KMS-11 (cell line): ENCODE results near the gene SPEG.

ENCODE experiments used
- H2AFZ ChIP-seq: fragments of 200-600 bp; sonication (generic); 2 replicates; pipeline ENCODE4 v1.6.1; 2016; ENCODE audit warnings: antibody characterized with exemption, mixed run types, low read depth
- H3K27ac ChIP-seq: fragments of 200-600 bp; sonication (generic); 2 replicates; pipeline ENCODE4 v1.6.1; 2016; ENCODE audit warnings: mild to moderate bottlenecking, mixed run types
- H3K27me3 ChIP-seq: fragments of 200-600 bp; sonication (generic); 2 replicates; pipeline ENCODE4 v1.6.1; 2017; ENCODE audit warnings: mild to moderate bottlenecking, low read depth, mixed run types, moderate library complexity; ENCODE audit not compliant: insufficient read depth
- H3K36me3 ChIP-seq: fragments of 200-600 bp; sonication (generic); 2 replicates; pipeline ENCODE4 v1.6.1; 2017; ENCODE audit warnings: mild to moderate bottlenecking, mixed run types; ENCODE audit not compliant: insufficient read depth
- H3K4me1 ChIP-seq: fragments of 200-600 bp; sonication (generic); 2 replicates; pipeline ENCODE4 v1.6.1; 2016; ENCODE audit warnings: mild to moderate bottlenecking, low read depth, mixed run types; ENCODE audit not compliant: poor library complexity, severe bottlenecking
- H3K4me2 ChIP-seq: fragments of 200-600 bp; sonication (generic); 2 replicates; pipeline ENCODE4 v1.7.0; 2016; ENCODE audit warnings: mild to moderate bottlenecking, mixed run types
- H3K4me3 ChIP-seq: fragments of 200-600 bp; sonication (generic); IDR thresholded peaks from 2 replicates; pipeline ENCODE4 v1.6.1; 2017; ENCODE audit warnings: low read depth, low read length, mixed read lengths; ENCODE audit not compliant: insufficient read depth
- H3K79me2 ChIP-seq: fragments of 200-600 bp; sonication (generic); 2 replicates; pipeline ENCODE4 v1.6.1; 2016; ENCODE audit warnings: low read depth, mixed run types; ENCODE audit not compliant: insufficient read depth
- H3K9ac ChIP-seq: fragments of 200-600 bp; sonication (generic); 2 replicates; pipeline ENCODE4 v1.6.1; 2016; ENCODE audit warnings: mild to moderate bottlenecking, mixed run types
- H4K20me1 ChIP-seq: fragments of 200-600 bp; sonication (generic); 2 replicates; pipeline ENCODE4 v1.6.1; 2016; ENCODE audit warnings: mild to moderate bottlenecking, mixed run types; ENCODE audit not compliant: insufficient read depth
- CTCF ChIP-seq: fragments of 200-600 bp; sonication (generic); conservative IDR thresholded peaks from 2 replicates; pipeline ENCODE4 v1.6.1; 2017; ENCODE audit warnings: low read depth, mild to moderate bottlenecking, antibody characterized with exemption, low read length, moderate library complexity, mixed read lengths

SPEG gene

GRCh38 chr2:219516888-219517287, 82.2 kb downstream of the SPEG start:
- Histone ChIP-seq H3K4me3 (no peak overlapping the region), H3K4me2 (no peak overlapping the region)

GRCh38 chr2:219517954-219518778, 83.5 kb downstream of the SPEG start:
- H3K9ac ChIP-seq, result no peak overlapping the region
- H3K36me3 ChIP-seq, result no peaks in the 10 kb centered on the region
- no peaks in the 10 kb centered on the region for H3K79me2 ChIP-seq
- no peak overlapping the region for H3K27ac ChIP-seq
- H3K4me1 ChIP-seq, result no peaks in the 10 kb centered on the region
- no peak overlapping the region for H3K4me3 ChIP-seq
- no peak overlapping the region for H3K4me2 ChIP-seq
- peaks cover 90% of the 10 kb centered on the region for H3K27me3 ChIP-seq
- no peaks in the 10 kb centered on the region for H4K20me1 ChIP-seq
- no peak for TF ChIP-seq CTCF
- no peak overlapping the region for H2AFZ ChIP-seq

More at GRCh38 chr2:219516888-219517287, 82.2 kb downstream of the SPEG start:
- Histone ChIP-seq H2AFZ (no peak overlapping the region), H4K20me1 (no peaks in the 10 kb centered on the region), H3K36me3 (no peaks in the 10 kb centered on the region), H3K27me3 (peaks cover 93% of the 10 kb centered on the region), H3K27ac (no peak overlapping the region), H3K79me2 (no peaks in the 10 kb centered on the region), H3K9ac (no peak overlapping the region), H3K4me1 (no peaks in the 10 kb centered on the region)
- TF ChIP-seq CTCF, result no peak

- Histone ChIP-seq H3K79me2 (no peaks in the 10 kb centered on the region), H3K4me3 (no peak overlapping the region), H3K4me2 (no peak overlapping the region), H2AFZ (no peak overlapping the region), H3K36me3 (no peaks in the 10 kb centered on the region), H3K9ac (no peak overlapping the region), H4K20me1 (no peaks in the 10 kb centered on the region), H3K27me3 (peaks cover 91% of the 10 kb centered on the region), H3K4me1 (no peaks in the 10 kb centered on the region), H3K27ac (no peak overlapping the region)
- no peak for TF ChIP-seq CTCF
These were observed 84.9 kb downstream of the SPEG start for GRCh38 chr2:219519526-219519916.

GRCh38 chr2:219520079-219520478, 85.4 kb downstream of the SPEG start:
- TF ChIP-seq CTCF, result no peak
- H3K79me2 ChIP-seq, result no peaks in the 10 kb centered on the region
- no peaks in the 10 kb centered on the region for H3K4me1 ChIP-seq
- no peaks in the 10 kb centered on the region for H3K36me3 ChIP-seq
- H3K4me2 ChIP-seq, result no peak overlapping the region
- H3K27me3 ChIP-seq, result peaks cover 92% of the 10 kb centered on the region
- no peak overlapping the region for H2AFZ ChIP-seq
- no peaks in the 10 kb centered on the region for H4K20me1 ChIP-seq
- H3K4me3 ChIP-seq, result no peak overlapping the region
- H3K9ac ChIP-seq, result no peak overlapping the region
- no peak overlapping the region for H3K27ac ChIP-seq
